Right renal pelvis (tissue), 4 donors: ENCODE measurements around the gene COPS4. TPM values are rescaled to one million over a fixed set of nuclear protein-coding genes. Genes with fewer than 3 reads are reported as not detected.
"Not testable (repeated sequence)": the region's sequence is repeated elsewhere in the genome, so short reads cannot be mapped to it uniquely, and the experiment has no call there.

Experiments
- DNase-seq, 4 donors: peaks; one replicate each; pipeline ENCODE4 v3.0.0-alpha.2; 2013; ENCODE audit warnings: low read depth in 4 of 4, low spot score in 3 of 4, missing footprints in 1 of 4
- polyA plus RNA-seq, 4 donors: library from polyadenylated mRNA; unstranded; fragments of 120-200 nt; gene quantifications; one replicate each; pipeline ENCODE4 v1.2.1, GENCODE V29; 2013; ENCODE audit not compliant: insufficient read length in 4 of 4

The COPS4 gene
- polyA plus RNA-seq, 4 donors = 74.3 to 89.7 (median 85.7) TPM

- no peak for DNase-seq
These were observed 12.1 kb upstream of the COPS4 start for GRCh38 chr4:83022724-83023450.

DNA sequence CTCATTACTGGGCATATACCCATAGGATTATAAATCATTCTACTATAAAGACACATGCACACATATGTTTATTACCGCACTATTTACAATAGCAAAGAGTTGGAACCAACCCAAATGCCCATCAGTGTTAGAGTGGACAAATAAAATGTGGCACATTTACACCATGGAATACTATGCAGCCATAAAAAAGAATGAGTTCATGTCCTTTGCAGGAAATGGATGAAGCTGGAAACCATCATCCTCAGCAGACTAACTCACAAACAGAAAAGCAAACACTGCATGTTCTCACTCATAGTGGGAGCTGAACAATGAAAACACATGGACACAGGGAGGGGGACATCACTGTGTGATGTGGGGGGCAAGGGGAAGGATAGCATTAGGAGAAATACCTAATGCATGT, 11.4 kb upstream of the COPS4 start:
- not testable (repeated sequence) for DNase-seq

- DNase-seq = no peak
These were observed 10.8 kb upstream of the COPS4 start for GRCh38 chr4:83024233-83024632.

DNA sequence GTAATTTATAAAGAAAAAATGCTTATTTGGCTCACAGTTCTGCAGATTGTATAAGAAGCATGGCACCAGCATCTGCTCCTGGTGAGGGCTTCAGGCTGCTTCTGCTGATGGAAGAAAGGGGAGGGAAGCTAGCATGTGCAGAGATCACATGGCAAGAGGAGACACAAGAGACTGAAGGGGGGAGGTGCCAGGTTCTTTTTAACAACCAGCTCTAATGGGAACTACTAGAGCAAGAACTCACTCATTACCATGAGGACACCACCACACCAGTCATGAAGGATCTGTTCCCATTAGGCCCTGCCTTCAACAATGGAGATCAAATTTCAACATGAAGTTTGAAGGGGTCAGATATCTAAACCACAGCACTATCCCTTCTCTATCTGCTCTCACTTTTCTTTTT, 9.4 kb upstream of the COPS4 start:
- no peak for DNase-seq

- DNase-seq = no peak
These were observed 6.0 kb upstream of the COPS4 start for GRCh38 chr4:83028976-83029375.

- DNase-seq = no peak
These were observed 5.3 kb upstream of the COPS4 start for GRCh38 chr4:83029688-83030087.

- no peak for DNase-seq
These were observed 2.1 kb downstream of the COPS4 start for GRCh38 chr4:83036991-83037665.

DNA sequence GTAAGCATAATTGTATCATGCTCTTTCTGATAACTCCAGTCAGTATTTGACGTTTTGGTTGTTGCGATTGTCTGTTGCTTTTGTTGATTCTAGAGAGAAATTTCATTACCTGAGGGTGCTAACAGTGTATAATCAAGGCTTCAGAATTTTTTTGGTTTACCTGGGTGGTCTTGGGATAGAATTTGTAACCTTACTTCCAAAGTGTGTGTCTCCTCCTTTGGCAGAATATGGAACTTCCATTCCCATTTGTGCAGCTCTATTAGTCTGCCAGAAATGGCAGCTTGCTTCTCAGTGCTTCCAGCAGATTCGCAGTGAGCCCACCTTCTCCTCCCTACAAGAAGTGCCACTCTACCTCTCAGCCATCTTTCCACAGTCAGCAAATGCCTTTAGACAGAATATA, 5.3 kb downstream of the COPS4 start:
- DNase-seq = no peak

- DNase-seq = not testable (repeated sequence)
These were observed 8.2 kb downstream of the COPS4 start for GRCh38 chr4:83043157-83043556.

- DNase-seq = no peak
These were observed 8.9 kb downstream of the COPS4 start for GRCh38 chr4:83043801-83044407.

- no peak for DNase-seq
These were observed 11.9 kb downstream of the COPS4 start for GRCh38 chr4:83046693-83047473.

DNA sequence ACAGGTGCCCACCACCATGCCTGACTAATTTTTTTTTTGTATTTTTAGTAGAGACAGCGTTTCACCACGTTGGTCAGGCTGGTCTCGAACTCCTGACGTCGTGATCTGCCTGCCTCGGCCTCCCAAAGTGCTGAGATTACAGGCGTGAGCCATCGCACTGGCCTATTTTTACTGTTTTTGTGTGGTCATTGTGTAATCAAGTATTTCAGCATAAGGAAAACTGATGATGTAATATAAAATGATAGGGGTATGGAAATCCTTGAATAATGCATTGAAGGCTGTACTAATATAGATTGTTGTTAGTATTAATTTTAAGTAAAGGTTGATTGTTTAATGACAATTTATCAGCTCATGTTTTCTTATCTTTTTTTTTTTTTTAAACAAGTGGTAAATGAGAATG, 13.8 kb downstream of the COPS4 start:
- DNase-seq = not testable (repeated sequence)

GRCh38 chr4:83054928-83055327, 19.9 kb downstream of the COPS4 start:
- DNase-seq = no peak

GRCh38 chr4:83062739-83063138, 27.8 kb downstream of the COPS4 start:
- DNase-seq = no peak

DNA sequence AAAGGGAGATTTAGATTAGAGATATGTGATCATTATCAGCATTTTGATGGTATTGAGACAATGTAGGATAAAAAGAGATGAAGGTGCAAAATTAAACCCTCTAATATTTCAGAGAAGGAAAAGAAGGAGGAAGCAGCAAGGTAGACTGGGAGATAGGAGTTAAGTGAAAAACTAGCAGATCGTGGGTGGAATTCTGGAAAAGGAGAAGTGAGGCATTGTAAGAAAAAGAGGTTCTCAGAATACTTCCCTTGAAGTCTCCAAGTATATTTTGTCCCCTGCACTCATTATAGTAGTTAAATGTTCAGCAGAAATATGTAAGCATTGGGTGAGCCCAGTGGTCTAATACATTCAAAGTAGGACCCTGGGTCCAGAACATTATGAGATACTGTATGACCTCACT, 30.3 kb downstream of the COPS4 start:
- DNase-seq = no peak

DNA sequence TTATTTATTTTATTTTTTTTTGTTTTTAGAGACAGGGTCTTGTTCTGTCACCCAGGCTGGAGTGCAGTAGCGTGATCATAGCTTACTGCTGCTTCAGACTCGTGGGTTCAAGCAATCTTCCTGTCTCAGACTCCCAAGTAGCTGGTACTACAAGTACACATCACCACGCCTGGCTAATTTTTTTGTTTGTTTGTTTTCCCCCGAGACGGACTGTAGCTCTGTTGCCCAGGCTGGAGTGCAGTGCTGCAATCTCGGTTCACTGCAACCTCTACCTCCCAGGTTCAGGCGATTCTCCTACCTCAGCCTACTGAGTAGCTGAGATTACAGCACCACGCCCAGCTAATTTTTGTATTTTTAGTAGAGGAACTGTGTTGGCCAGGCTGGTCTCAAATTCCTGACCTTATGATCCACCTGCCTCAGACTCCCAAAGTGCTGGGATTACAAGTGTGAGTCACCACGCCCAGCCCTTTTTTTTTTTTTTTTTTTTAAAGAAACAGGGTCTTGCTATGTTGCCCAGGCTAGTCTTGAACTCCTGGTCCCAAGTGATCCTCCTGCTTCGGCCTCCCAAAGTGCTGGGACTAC, 32.2 kb downstream of the COPS4 start:
- no peak for DNase-seq

DNA sequence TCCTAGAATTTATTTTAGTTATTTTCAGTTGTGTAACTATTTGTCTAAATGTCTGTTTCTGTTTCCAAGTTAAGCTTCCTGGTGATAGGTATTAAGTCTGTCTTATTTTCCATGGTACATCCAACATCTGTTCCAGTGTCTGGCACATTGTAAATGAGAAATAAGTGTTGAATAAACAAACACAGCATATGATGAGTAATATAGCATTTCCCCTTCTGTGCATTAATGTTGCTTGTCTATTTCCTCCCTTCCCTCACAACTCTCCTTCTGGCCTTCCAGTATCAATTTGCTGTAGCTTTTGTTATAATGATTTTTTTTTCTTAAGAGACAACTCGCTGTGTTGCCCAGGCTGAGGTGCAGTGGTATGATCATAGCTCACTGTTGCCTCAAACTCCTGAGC, 36.1 kb downstream of the COPS4 start:
- no peak for DNase-seq

GRCh38 chr4:83074086-83074704, 39.2 kb downstream of the COPS4 start:
- DNase-seq = peak; percentile 10 to 34 (median 30)

- DNase-seq = not testable (repeated sequence)
These were observed 39.8 kb downstream of the COPS4 start for GRCh38 chr4:83074783-83075182.
